ENCODE measurements around the gene FOXP1.

DNA sequence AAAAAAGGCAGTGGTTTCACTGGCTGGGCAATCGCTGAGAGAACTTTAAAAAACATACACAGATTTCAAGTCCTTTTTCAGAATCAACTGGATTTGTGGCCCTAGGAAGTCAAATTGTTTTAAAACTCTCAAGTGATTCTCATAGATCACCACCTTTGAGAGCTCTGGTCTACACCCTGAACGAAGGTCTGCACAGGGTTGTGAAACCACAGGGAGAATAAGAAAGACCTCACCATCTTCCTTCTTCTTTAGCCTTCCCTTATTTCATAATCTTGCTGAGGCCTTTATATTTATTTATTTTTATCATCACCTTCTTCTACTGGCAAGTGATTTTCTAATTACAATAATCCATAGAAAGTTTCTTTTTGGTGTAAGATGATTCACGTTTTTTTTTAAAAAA is 58.1 kb downstream of the FOXP1 start:
- TF ChIP-seq POLR2A (IDR thresholded peaks at IDR 0.05) (no peak), CTCF (IDR thresholded peaks at IDR 0.05 in 4 of 5, conservative IDR thresholded peaks at IDR 0.05 in 1 of 5) (no peak)
